MM.1S (cell line): Measurements from ENCODE around the gene TMEM167B.

Source experiments
- DNase-seq: peaks from one replicate; pipeline ENCODE4 v3.0.0-alpha.2; 2015
- H2AFZ ChIP-seq: fragments of 300-600 bp; sonication (generic); 2 replicates; pipeline ENCODE4 v1.6.0; 2016; ENCODE audit warnings: antibody characterized with exemption, low read length
- H3F3A ChIP-seq: fragments of 300-600 bp; sonication (generic); 2 replicates; pipeline ENCODE4 v1.6.1; 2016; ENCODE audit warnings: mild to moderate bottlenecking, antibody characterized with exemption, low read length, moderate library complexity, mixed read lengths; ENCODE audit not compliant: insufficient read depth
- H3K27ac ChIP-seq: fragments of 300-600 bp; sonication (generic); 2 replicates; pipeline ENCODE4 v1.5.1; 2016; ENCODE audit warnings: mild to moderate bottlenecking, low read length
- H3K27me3 ChIP-seq: fragments of 300-600 bp; sonication (generic); replicated peaks from 2 replicates; pipeline ENCODE4 v1.6.0; 2016; ENCODE audit warnings: low read length; ENCODE audit not compliant: insufficient read depth
- H3K36me3 ChIP-seq: fragments of 300-600 bp; sonication (generic); replicated peaks from 2 replicates; pipeline ENCODE4 v1.6.1; 2016; ENCODE audit warnings: mild to moderate bottlenecking, low read length, mixed read lengths; ENCODE audit not compliant: insufficient read depth
- H3K4me1 ChIP-seq: fragments of 300-600 bp; sonication (generic); 2 replicates; pipeline ENCODE4 v1.6.1; 2016; ENCODE audit warnings: low read length, mixed read lengths
- H3K4me2 ChIP-seq: fragments of 300-600 bp; sonication (generic); 2 replicates; pipeline ENCODE4 v1.6.0; 2016; ENCODE audit warnings: low read depth, low read length
- H3K4me3 ChIP-seq: fragments of 300-600 bp; sonication (generic); 2 replicates; pipeline ENCODE4 v1.5.1; 2016; ENCODE audit warnings: low read length, mixed read lengths
- H3K79me2 ChIP-seq: fragments of 300-600 bp; sonication (generic); 2 replicates; pipeline ENCODE4 v1.6.1; 2016; ENCODE audit warnings: mixed run types, low read length, mixed read lengths
- H3K9ac ChIP-seq: fragments of 300-600 bp; sonication (generic); 2 replicates; pipeline ENCODE4 v1.6.1; 2016; ENCODE audit warnings: low read length, mixed read lengths
- H3K9me2 ChIP-seq: fragments of 300-600 bp; sonication (generic); replicated peaks from 2 replicates; pipeline ENCODE4 v1.6.1; 2016; ENCODE audit warnings: mild to moderate bottlenecking, low read length, mixed read lengths; ENCODE audit not compliant: insufficient read depth
- H3K9me3 ChIP-seq: fragments of 300-600 bp; sonication (generic); replicated peaks from 2 replicates; pipeline ENCODE4 v1.6.1; 2016; ENCODE audit warnings: mild to moderate bottlenecking, low read length, mixed read lengths; ENCODE audit not compliant: insufficient read depth
- H4K20me1 ChIP-seq: fragments of 300-600 bp; sonication (generic); 2 replicates; pipeline ENCODE4 v1.6.1; 2016; ENCODE audit warnings: mild to moderate bottlenecking, low read length, moderate library complexity, mixed read lengths; ENCODE audit not compliant: insufficient read depth
- CTCF ChIP-seq: fragments of 300-600 bp; sonication (generic); IDR thresholded peaks from 2 replicates; pipeline ENCODE4 v1.5.1; 2016; ENCODE audit warnings: antibody characterized with exemption, low read length, mixed read lengths
- EZH2 ChIP-seq: fragments of 300-600 bp; sonication (generic); optimal IDR thresholded peaks from 2 replicates; pipeline ENCODE3; 2017; ENCODE audit warnings: low read depth, mild to moderate bottlenecking, antibody characterized with exemption, low read length, mixed read lengths
- EZH2phosphoT487 ChIP-seq: fragments of 300-600 bp; sonication (generic); IDR thresholded peaks from 2 replicates; pipeline ENCODE4 v1.6.1; 2018; ENCODE audit warnings: antibody characterized with exemption, low read length

The TMEM167B gene

GRCh38 chr1:109059026-109059425 is 31.5 kb upstream of the TMEM167B start:
- Histone ChIP-seq H3K27me3 (no peaks in the 10 kb centered on the region), H3F3A (no peaks in the 10 kb centered on the region), H3K36me3 (no peaks in the 10 kb centered on the region), H4K20me1 (no peaks in the 10 kb centered on the region), H3K4me3 (no peak overlapping the region), H3K79me2 (no peaks in the 10 kb centered on the region), H2AFZ (no peak overlapping the region), H3K27ac (no peak overlapping the region), H3K4me2 (no peak overlapping the region), H3K9ac (no peak overlapping the region), H3K9me2 (no peaks in the 10 kb centered on the region), H3K9me3 (no peaks in the 10 kb centered on the region), H3K4me1 (no peaks in the 10 kb centered on the region)
- DNase-seq = no peak
- TF ChIP-seq EZH2phosphoT487 (no peak), EZH2 (no peak), CTCF (no peak)

- TF ChIP-seq EZH2 (no peak), CTCF (no peak), EZH2phosphoT487 (no peak)
- Histone ChIP-seq H3K4me2 (no peak overlapping the region), H3K9ac (no peak overlapping the region), H3K4me3 (no peak overlapping the region), H3K4me1 (no peaks in the 10 kb centered on the region), H3K9me2 (no peaks in the 10 kb centered on the region), H3F3A (no peaks in the 10 kb centered on the region), H3K36me3 (no peaks in the 10 kb centered on the region), H3K9me3 (no peaks in the 10 kb centered on the region), H4K20me1 (no peaks in the 10 kb centered on the region), H3K27me3 (no peaks in the 10 kb centered on the region), H3K79me2 (no peaks in the 10 kb centered on the region), H2AFZ (no peak overlapping the region), H3K27ac (no peak overlapping the region)
- no peak for DNase-seq
Measured at GRCh38 chr1:109060707-109061106, 29.9 kb upstream of the TMEM167B start.

GRCh38 chr1:109061183-109061582 is 29.4 kb upstream of the TMEM167B start:
- Histone ChIP-seq H3K9me3 (no peaks in the 10 kb centered on the region), H3K27me3 (no peaks in the 10 kb centered on the region), H4K20me1 (no peaks in the 10 kb centered on the region), H3K36me3 (no peaks in the 10 kb centered on the region), H3K4me3 (no peak overlapping the region), H3K9ac (no peak overlapping the region), H2AFZ (no peak overlapping the region), H3K27ac (no peak overlapping the region), H3K9me2 (no peaks in the 10 kb centered on the region), H3K79me2 (no peaks in the 10 kb centered on the region), H3K4me1 (no peaks in the 10 kb centered on the region), H3F3A (no peaks in the 10 kb centered on the region), H3K4me2 (no peak overlapping the region)
- TF ChIP-seq EZH2 = no peak
- TF ChIP-seq EZH2phosphoT487 = no peak
- no peak for TF ChIP-seq CTCF
- no peak for DNase-seq

GRCh38 chr1:109065137-109065536 is 25.4 kb upstream of the TMEM167B start:
- Histone ChIP-seq H3K4me1 (no peaks in the 10 kb centered on the region), H3K36me3 (no peaks in the 10 kb centered on the region), H2AFZ (no peak overlapping the region), H3K4me3 (no peak overlapping the region), H3K9me2 (no peaks in the 10 kb centered on the region), H3K9ac (no peak overlapping the region), H3K79me2 (no peaks in the 10 kb centered on the region), H3K9me3 (no peaks in the 10 kb centered on the region), H4K20me1 (no peaks in the 10 kb centered on the region), H3K27me3 (no peaks in the 10 kb centered on the region), H3K4me2 (no peak overlapping the region), H3F3A (no peaks in the 10 kb centered on the region), H3K27ac (no peak overlapping the region)
- no peak for TF ChIP-seq EZH2phosphoT487
- DNase-seq = no peak
